HG03342 (cell line): ENCODE measurements around the gene THSD4.

Experiments
- ATAC-seq: cut with Tn5 transposase; IDR thresholded peaks from one replicate; pipeline ENCODE4 v1.9.1; 2021; ENCODE audit warnings: mild to moderate bottlenecking, moderate library complexity; ENCODE audit not compliant: unreplicated experiment

Gene THSD4

GRCh38 chr15:71632576-71633195 is 517.4 kb downstream of the THSD4 start:
- ATAC-seq: no peak

DNA sequence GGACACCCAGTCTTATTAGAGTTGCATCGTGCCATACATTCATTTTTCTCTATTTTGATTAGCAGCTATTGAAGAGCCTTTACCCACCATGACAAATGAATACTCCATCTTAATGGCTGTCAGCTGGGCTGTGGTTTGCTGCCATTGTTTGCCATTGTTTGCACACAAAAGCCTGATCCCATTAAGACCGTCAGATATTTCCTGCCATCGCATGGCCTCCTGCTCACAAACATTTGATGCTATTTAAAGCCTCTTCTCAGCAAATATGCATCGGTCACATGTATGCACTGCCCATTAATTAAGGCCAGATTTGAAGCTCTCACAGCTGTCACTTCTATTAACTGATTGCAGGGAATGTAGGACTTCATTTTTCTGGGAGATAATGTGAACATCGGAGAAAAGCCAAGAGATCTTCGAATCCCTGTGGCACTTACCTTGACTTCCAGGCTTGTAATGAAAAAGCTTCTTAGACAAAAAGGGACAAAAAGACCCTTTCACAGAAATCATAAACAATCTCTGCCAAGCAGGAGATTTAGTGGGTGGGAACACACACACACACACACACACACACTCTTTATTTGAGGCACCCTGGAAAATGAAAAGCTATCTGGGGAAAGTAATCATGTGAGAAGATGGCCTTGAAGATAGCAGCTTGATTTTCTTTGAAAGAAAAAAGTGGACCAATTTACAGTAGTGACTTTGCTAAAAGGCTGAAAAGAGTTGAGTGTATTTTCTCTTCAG is 519.7 kb downstream of the THSD4 start:
- no peak for ATAC-seq

- no peak for ATAC-seq
Measured at GRCh38 chr15:71635735-71636134, 520.5 kb downstream of the THSD4 start.

- no peak for ATAC-seq
Measured at GRCh38 chr15:71638876-71639275, 523.6 kb downstream of the THSD4 start.

DNA sequence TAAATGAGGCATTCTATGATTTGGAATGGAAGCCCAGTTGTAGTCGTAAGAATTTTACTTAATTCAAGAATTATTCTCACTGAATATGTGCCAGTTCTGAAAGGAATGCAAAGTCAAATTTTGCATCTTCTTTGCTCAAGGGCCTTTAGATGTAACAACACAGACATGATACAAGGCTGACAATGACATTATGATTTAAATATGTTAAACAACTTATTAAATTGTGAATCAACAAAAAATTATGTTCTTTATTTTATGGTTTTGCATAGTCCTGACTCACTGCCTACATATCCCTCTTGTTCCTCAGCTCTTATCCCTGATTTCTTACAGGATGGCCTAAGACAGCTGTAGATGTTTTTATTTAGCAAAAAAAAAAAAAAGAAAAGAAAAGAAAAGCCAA is 524.2 kb downstream of the THSD4 start:
- ATAC-seq: no peak

DNA sequence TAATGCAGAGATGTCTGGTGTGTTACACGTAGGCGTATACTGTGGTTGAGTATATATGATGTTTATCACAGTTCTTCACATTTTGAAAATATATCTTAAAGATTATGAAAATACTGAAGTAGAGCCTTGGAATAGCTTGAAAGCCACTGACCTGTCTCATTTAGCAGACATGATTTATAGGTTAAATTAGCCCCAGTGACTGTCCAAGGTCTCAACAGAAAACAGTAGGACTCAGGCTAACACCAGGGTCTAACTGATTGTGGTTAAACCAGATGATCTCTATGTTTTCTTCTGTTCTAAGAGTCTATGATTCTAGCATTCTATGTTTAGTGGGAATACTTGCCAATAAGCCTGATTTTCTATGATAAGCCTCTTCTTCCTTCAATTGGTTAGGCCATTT is 528.6 kb downstream of the THSD4 start:
- ATAC-seq: no peak

GRCh38 chr15:71646767-71647486 is 531.7 kb downstream of the THSD4 start:
- no peak for ATAC-seq

- ATAC-seq: no peak
Measured at GRCh38 chr15:71647487-71647808, 532.2 kb downstream of the THSD4 start.

DNA sequence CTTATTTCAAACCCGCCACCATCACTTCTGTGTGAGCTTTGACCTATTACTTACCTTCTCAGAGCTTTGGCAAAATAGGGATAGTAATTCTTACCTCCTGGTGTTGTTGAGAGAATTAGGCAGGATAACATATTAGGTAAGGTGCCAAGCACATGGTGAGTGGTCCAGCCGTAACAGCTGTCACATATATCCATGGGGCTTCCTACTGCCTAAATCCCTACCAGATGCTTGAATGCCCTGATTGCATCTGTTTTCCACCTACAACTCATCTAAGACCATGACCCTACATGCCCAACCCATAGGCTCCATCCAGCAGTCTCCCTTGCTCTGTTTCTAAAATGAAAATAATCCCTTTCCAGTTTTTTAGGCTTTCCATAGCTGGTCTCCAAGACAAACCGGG is 532.8 kb downstream of the THSD4 start:
- ATAC-seq: no peak

- ATAC-seq: no peak
Measured at GRCh38 chr15:71649894-71650293, 534.6 kb downstream of the THSD4 start.

GRCh38 chr15:71650603-71651002 is 535.3 kb downstream of the THSD4 start:
- no peak for ATAC-seq

DNA sequence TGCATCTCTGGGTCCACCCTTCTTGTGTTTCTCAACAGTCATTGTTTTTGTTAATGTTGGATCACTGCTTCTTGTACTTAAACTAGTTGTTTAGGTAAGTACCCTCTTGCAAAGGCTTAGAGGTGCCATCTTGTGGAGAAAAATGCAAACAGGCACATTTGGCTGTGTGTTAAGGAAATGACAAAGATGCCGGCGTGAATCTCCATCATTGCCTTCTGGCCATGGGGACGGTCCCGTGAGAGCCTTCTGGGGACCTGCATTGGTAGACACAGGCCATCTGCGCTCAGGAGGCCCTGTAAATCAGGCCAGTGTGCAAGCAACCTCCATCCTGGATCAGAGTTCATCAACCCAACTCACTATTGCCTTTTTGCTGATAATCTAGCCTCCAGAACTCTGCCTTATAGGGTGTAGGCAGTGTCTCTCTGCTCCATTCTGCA is 536.5 kb downstream of the THSD4 start:
- no peak for ATAC-seq

- ATAC-seq: no peak
Measured at GRCh38 chr15:71654042-71654719, 538.9 kb downstream of the THSD4 start.

DNA sequence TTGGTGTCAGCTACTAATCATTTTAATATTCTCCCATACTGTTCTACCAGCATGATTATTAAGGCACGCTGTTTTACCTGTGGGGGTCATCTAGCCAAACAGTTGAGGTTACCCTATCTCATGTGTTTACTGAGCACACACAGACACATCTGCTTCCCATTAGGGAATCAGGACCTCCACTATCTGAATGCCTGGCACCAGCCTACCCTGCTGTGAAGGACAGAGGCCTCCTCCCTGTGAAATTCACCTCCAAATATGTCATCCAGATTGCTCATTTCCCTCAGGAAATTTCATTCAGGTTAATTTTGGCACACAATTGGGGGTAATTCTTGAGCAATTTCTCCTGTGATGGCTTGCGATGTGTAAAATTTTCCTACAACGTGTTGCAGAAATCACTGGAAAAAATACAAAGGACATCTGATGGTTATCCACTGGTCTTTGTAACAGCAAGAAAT is 539.5 kb downstream of the THSD4 start:
- no peak for ATAC-seq

GRCh38 chr15:71656425-71656824 is 541.2 kb downstream of the THSD4 start:
- ATAC-seq: no peak

DNA sequence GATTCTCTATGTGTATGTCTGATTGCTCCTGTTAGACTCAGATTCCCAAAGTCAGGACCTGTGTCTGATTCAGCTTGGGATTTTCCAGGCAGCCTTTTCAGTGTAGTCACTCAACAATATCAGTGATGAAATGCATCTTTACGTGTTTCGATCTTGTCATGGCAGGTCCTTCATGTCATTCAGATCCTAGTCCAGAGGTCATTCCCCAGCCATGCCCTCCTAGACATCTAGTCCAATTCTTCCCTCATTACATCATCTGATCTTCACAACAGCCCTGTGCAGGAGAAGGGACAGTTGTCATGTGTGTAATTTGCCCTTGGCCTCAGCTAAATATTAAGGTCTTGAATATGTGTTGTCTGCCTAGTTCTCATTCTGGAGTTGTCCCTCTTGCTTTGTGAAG is 541.9 kb downstream of the THSD4 start:
- ATAC-seq: no peak

GRCh38 chr15:71658036-71658435 is 542.8 kb downstream of the THSD4 start:
- ATAC-seq: no peak

- no peak for ATAC-seq
Measured at GRCh38 chr15:71658827-71659729, 543.8 kb downstream of the THSD4 start.

DNA sequence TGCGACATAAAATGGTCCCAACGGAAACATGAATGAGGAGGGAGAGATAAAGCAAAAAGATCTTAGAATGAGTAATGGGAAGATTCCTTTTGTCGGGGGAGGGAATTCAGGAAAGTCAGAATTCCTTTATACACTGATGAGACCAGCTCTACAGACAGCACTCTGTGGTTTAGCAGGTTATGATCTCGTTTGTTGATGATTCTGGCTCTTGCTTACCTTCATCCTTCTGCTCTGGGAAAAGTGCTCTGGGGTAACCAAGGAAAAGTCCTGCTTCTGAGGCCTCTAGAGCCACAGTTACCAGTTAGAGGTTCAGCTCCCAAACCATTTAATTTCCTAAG is 544.4 kb downstream of the THSD4 start:
- ATAC-seq: no peak

DNA sequence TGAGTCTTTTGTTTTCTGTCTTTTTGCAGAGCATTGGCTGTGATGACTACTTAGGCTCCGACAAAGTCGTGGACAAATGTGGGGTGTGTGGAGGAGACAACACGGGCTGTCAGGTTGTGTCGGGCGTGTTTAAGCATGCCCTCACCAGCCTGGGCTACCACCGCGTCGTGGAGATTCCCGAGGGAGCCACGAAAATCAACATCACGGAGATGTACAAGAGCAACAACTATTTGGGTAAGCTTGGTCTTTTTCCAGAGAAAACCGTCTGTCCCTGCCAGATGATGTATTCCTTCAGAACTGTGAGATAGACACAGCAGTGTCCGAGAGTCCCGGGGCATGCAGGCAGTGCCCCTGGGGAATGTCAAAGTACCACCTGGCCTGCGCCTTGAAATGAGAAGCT is 545.2 kb downstream of the THSD4 start:
- no peak for ATAC-seq

GRCh38 chr15:71662306-71662705 is 547.0 kb downstream of the THSD4 start:
- no peak for ATAC-seq
